HL-60 (cell line): Measurements from ENCODE around the gene XRCC4.

Experiments
- DNase-seq, 2 experiments: peaks; one replicate each; pipeline ENCODE4 v3.0.0-alpha.2; 2010 to 2020; ENCODE audit warnings: low read depth in 1 of 2, low spot score in 1 of 2
- H3K27ac ChIP-seq: fragments of 250-450 bp; sonication (Bioruptor Pico); replicated peaks from 2 replicates; pipeline ENCODE4 v1.5.1; 2020; ENCODE audit warnings: mild to moderate bottlenecking, moderate library complexity
- H3K27me3 ChIP-seq: fragments of 250-450 bp; sonication (Bioruptor Pico); 2 replicates; pipeline ENCODE4 v1.5.1; 2021; ENCODE audit warnings: mild to moderate bottlenecking, moderate library complexity; ENCODE audit not compliant: insufficient read depth, poor library complexity, severe bottlenecking
- H3K4me3 ChIP-seq: replicated peaks from 2 replicates; pipeline ENCODE4 v1.5.1; 2011; ENCODE audit warnings: mild to moderate bottlenecking, control low read depth, low read length; ENCODE audit not compliant: insufficient read depth
- GABPA ChIP-seq: IDR thresholded peaks from 2 replicates; pipeline ENCODE4 v1.6.1; 2012; ENCODE audit warnings: low read depth
- POLR2AphosphoS5 ChIP-seq: IDR thresholded peaks from 2 replicates; pipeline ENCODE4 v1.6.1; 2012; ENCODE audit warnings: low read depth
- REST ChIP-seq: IDR thresholded peaks from 2 replicates; pipeline ENCODE4 v1.6.1; 2012; ENCODE audit warnings: low read depth; ENCODE audit not compliant: insufficient replicate concordance
- SPI1 ChIP-seq: IDR thresholded peaks from 2 replicates; pipeline ENCODE4 v1.6.1; 2012; ENCODE audit warnings: low read depth, mild to moderate bottlenecking, borderline replicate concordance
- TF ChIP-seq, protein P1 (sequence below): IDR thresholded peaks from one replicate; pipeline ENCODE4 v1.5.1; 2011; ENCODE audit warnings: low read length, control low read depth, inconsistent platforms; ENCODE audit not compliant: insufficient read depth

XRCC4 gene

DNA sequence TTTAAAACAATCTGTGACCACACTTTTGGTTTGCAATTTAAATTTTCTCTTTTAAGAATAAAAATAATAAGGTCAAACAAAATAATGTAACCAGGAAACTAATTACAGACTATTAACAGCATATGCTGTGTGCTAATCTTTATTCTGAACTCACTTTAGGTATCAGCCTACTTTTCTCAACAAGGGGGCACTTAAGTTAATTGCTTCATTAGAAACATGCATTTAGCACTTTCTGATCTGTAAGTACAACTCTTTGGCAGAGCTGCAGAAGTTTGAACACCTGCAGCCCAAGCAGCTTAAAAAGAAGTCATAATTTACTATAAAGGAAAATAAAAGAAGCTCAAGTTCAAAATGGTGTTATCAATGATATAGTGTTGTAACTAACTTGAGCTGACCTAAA, 21.7 kb downstream of the XRCC4 start:
- Histone ChIP-seq H3K27me3 (no peaks in the 10 kb centered on the region), H3K27ac (no peak overlapping the region), H3K4me3 (no peak overlapping the region)
- TF ChIP-seq POLR2AphosphoS5 (no peak), GABPA (no peak), REST (no peak), SPI1 (no peak)
- TF ChIP-seq, protein P1, sequence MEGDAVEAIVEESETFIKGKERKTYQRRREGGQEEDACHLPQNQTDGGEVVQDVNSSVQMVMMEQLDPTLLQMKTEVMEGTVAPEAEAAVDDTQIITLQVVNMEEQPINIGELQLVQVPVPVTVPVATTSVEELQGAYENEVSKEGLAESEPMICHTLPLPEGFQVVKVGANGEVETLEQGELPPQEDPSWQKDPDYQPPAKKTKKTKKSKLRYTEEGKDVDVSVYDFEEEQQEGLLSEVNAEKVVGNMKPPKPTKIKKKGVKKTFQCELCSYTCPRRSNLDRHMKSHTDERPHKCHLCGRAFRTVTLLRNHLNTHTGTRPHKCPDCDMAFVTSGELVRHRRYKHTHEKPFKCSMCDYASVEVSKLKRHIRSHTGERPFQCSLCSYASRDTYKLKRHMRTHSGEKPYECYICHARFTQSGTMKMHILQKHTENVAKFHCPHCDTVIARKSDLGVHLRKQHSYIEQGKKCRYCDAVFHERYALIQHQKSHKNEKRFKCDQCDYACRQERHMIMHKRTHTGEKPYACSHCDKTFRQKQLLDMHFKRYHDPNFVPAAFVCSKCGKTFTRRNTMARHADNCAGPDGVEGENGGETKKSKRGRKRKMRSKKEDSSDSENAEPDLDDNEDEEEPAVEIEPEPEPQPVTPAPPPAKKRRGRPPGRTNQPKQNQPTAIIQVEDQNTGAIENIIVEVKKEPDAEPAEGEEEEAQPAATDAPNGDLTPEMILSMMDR = no peak
- DNase-seq = no peak

- DNase-seq = no peak
- Histone ChIP-seq H3K4me3 (no peak overlapping the region), H3K27ac (no peak overlapping the region), H3K27me3 (no peaks in the 10 kb centered on the region)
- no peak for TF ChIP-seq POLR2AphosphoS5
Measured at GRCh38 chr5:83099445-83099844, 22.1 kb downstream of the XRCC4 start.

GRCh38 chr5:83101514-83101913, 24.2 kb downstream of the XRCC4 start:
- TF ChIP-seq POLR2AphosphoS5 = no peak
- TF ChIP-seq GABPA = no peak
- TF ChIP-seq SPI1 = no peak
- TF ChIP-seq, protein P1 = no peak
- no peak for TF ChIP-seq REST
- H3K27ac ChIP-seq = no peak overlapping the region
- H3K4me3 ChIP-seq = no peak overlapping the region
- H3K27me3 ChIP-seq = no peaks in the 10 kb centered on the region
- DNase-seq = no peak

DNA sequence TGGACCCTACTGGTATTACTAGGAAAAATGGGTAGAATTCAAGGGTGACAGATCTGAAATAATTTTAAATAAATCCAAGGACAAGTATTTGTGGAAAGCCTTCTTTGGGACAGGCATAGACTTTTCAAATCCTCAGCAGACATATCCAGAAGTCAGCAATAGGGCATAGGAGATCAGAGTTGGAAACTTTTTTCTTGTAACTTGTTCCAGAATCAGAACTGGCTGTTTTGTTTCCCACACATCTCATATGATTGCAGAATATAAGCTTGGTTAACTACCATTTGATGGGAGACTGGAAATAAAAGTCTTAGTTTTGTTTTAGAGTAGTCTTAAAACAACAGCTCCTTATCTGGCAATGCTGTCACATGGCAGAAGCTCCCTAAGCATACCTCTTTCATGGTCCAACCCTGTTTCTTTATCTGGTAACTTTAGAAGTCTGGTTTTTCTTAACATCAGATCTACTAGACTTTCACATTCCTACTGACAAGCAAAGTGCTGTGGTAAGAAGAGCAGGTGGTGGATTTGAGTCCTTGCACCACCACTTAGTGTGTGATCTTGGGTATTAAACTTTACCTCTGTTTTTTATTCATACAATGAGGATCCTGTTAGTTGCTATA, 25.1 kb downstream of the XRCC4 start:
- H3K27ac ChIP-seq = no peak overlapping the region
- H3K4me3 ChIP-seq = no peak overlapping the region
- DNase-seq = no peak
- no peaks in the 10 kb centered on the region for H3K27me3 ChIP-seq
- no peak for TF ChIP-seq POLR2AphosphoS5
- no peak for TF ChIP-seq GABPA
- TF ChIP-seq, protein P1 = no peak
- no peak for TF ChIP-seq SPI1
- no peak for TF ChIP-seq REST
